Mucosa of descending colon (tissue), 3 donors: ENCODE data around the gene SLC45A3. TPM values are rescaled to one million over a fixed set of nuclear protein-coding genes. Genes with fewer than 3 reads are reported as not detected.

ENCODE experiments used
- ATAC-seq: fragments of 200-7000 bp; cut with Tn5 transposase; one replicate; pipeline ENCODE4 v1.9.1; 2020; ENCODE audit warnings: mild to moderate bottlenecking, moderate library complexity
- DNase-seq, 3 donors: peaks; one replicate each; pipeline ENCODE4 v3.0.0-alpha.2; 2020
- H3K36me3 ChIP-seq: fragments of 200-600 bp; one replicate; pipeline ENCODE4 v1.8.0; 2021; ENCODE audit warnings: low read depth, mild to moderate bottlenecking
- H3K4me1 ChIP-seq: fragments of 200-600 bp; one replicate; pipeline ENCODE4 v1.8.0; 2021; ENCODE audit warnings: low read depth, mild to moderate bottlenecking
- H3K4me3 ChIP-seq: fragments of 200-600 bp; one replicate; pipeline ENCODE4 v1.8.0; 2021; ENCODE audit warnings: mild to moderate bottlenecking
- H3K9me3 ChIP-seq: fragments of 200-600 bp; one replicate; pipeline ENCODE4 v1.8.0; 2021; ENCODE audit warnings: mild to moderate bottlenecking
- CTCF ChIP-seq: fragments of 200-600 bp; IDR thresholded peaks from one replicate; pipeline ENCODE4 v1.8.0; 2022; ENCODE audit warnings: antibody characterized with exemption, mild to moderate bottlenecking
- intact Hi-C, 2 donors: fragments of 100-400 bp; cut with DNase I in 1 of 2; cut with micrococcal nuclease in 1 of 2; formaldehyde crosslinking; loops; one replicate each; pipeline versions ENCODE4 v1.11.0 to v1.11.1; 2022; cut with DNase I, micrococcal nuclease
- total RNA-seq, 3 donors: library from RNA; stranded (reverse); fragmentation: NEBNext Ultra II Directional in 2 of 3; extraction: Animal tissue kit (Norgen Biotek cat#: 25700) in 2 of 3; gene quantifications; one replicate each; pipeline versions ENCODE4 v1.2.1 to v1.2.4, GENCODE V29; 2021 to 2023
- donor health status: DM: no; HTN: no; CAD: no; lungs with moderate emphysema.
- donor health status: DM: no; HTN: no; CAD: no.
- donor health status: DM: no; HTN: yes; CAD: no.

Gene SLC45A3
- total RNA-seq, 3 donors from 2014 or later: 13.7 to 19.0 (median 18.8) TPM

GRCh38 chr1:205703072-205703471 lies 22.8 kb upstream of the SLC45A3 start:
- no peaks in the 10 kb centered on the region for H3K9me3 ChIP-seq

GRCh38 chr1:205701891-205702290 lies 21.6 kb upstream of the SLC45A3 start:
- H3K4me1 ChIP-seq: peaks cover 3% of the 10 kb centered on the region
- intact Hi-C loops: no loop called here
- no peak overlapping the region for H3K4me3 ChIP-seq
- DNase-seq (no peak), ATAC-seq (no peak)
- no peak for TF ChIP-seq CTCF
- H3K36me3 ChIP-seq: no peaks in the 10 kb centered on the region
- no peaks in the 10 kb centered on the region for H3K9me3 ChIP-seq

More at GRCh38 chr1:205703072-205703471, 22.8 kb upstream of the SLC45A3 start:
- no peak for TF ChIP-seq CTCF
- intact Hi-C loops: no loop called here
- peaks cover 3% of the 10 kb centered on the region for H3K4me1 ChIP-seq
- peak; percentile 35 for ATAC-seq
- no peak overlapping the region for H3K4me3 ChIP-seq
- H3K36me3 ChIP-seq: no peaks in the 10 kb centered on the region
- DNase-seq: no peak

DNA sequence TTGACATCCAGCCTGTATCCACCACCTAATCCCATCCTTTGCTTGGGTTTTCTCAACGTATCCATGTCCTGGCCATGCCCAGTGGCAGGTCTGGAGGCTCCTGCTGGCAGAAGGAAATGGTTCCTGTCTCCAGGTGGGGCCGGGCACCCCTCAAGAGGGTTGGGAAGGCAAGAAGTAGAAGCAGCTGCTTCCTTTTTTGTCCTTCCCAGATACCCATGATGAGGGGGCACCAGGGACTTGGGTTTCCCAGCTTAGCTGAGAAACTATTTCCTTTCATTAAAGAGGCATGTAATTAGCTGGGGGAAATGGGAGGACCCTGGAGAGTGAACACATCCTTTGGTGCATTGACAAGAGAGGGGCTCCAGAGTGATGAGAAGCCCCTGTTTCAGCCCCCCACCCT lies 21.1 kb upstream of the SLC45A3 start:
- H3K4me1 ChIP-seq: peaks cover 3% of the 10 kb centered on the region
- H3K36me3 ChIP-seq: no peaks in the 10 kb centered on the region
- TF ChIP-seq CTCF: no peak
- no peaks in the 10 kb centered on the region for H3K9me3 ChIP-seq
- intact Hi-C loops: no loop called here
- no peak for ATAC-seq
- no peak for DNase-seq
- H3K4me3 ChIP-seq: no peak overlapping the region

GRCh38 chr1:205700865-205701401 lies 20.6 kb upstream of the SLC45A3 start:
- no peak overlapping the region for H3K4me3 ChIP-seq
- ATAC-seq: no peak
- TF ChIP-seq CTCF: no peak
- intact Hi-C loops: no loop called here
- no peak for DNase-seq
- H3K36me3 ChIP-seq: no peaks in the 10 kb centered on the region
- H3K4me1 ChIP-seq: peaks cover 3% of the 10 kb centered on the region
- H3K9me3 ChIP-seq: no peaks in the 10 kb centered on the region

DNA sequence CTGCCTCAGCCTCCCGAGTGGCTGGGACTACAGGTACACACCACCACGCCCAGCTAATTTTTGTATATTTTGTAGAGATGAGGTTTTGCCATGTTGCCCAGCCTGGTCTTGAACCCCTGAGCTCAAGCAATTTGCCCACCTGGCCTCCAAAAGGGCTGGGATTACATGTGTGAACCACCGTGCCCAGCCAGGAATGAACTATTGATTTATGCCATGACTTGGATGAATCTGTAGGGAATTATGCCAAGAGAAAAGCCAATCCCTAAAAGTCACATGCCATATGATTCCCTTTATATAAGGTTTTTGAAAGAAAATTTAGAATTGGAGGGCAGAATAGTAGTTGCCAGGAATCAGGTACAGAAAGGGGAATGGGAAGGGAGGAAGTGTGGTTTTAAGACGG lies 19.1 kb upstream of the SLC45A3 start:
- H3K4me1 ChIP-seq: peaks cover 3% of the 10 kb centered on the region
- intact Hi-C loops: no loop called here
- no peak overlapping the region for H3K4me3 ChIP-seq
- no peaks in the 10 kb centered on the region for H3K36me3 ChIP-seq
- H3K9me3 ChIP-seq: no peaks in the 10 kb centered on the region
- TF ChIP-seq CTCF: no peak
- no peak for DNase-seq
- no peak for ATAC-seq

- Histone ChIP-seq H3K36me3 (no peaks in the 10 kb centered on the region), H3K4me1 (peaks cover 3% of the 10 kb centered on the region), H3K9me3 (no peaks in the 10 kb centered on the region), H3K4me3 (no peak overlapping the region)
- DNase-seq: no peak
- no peak for TF ChIP-seq CTCF
- no peak for ATAC-seq
- intact Hi-C loops: no loop called here
Observed at GRCh38 chr1:205698921-205699320, 18.6 kb upstream of the SLC45A3 start.
